CD14-positive monocyte (primary cell): Measurements from ENCODE around the gene MTMR12. TPM values are rescaled to one million over a fixed set of nuclear protein-coding genes. Genes with fewer than 3 reads are reported as not detected.
A peak's percentile ranks its signal among the peaks of the same experiment; 100 is the strongest.

Experiments
- DNase-seq, 3 donors: peaks; one replicate each; pipeline ENCODE4 v3.0.0-alpha.2; 2011 to 2022
- H2AFZ ChIP-seq: 2 replicates; pipeline ENCODE4 v1.6.0; 2012; ENCODE audit warnings: mild to moderate bottlenecking, low read depth, low read length, inconsistent platforms; ENCODE audit not compliant: insufficient read depth, poor library complexity, severe bottlenecking
- H3K27ac ChIP-seq, 2 donors: 1 replicate in 1 of 2; 2 replicates in 1 of 2; pipeline ENCODE4 v1.5.1; 2012 to 2013; ENCODE audit warnings: low read length in 2 of 2, control low read depth in 1 of 2, inconsistent platforms in 1 of 2, low read depth in 1 of 2, mild to moderate bottlenecking in 1 of 2
- H3K27me3 ChIP-seq, 2 donors: one replicate each; pipeline versions ENCODE4 v1.6.0 to v1.6.1; 2011 to 2013; ENCODE audit warnings: low read length in 2 of 2; ENCODE audit not compliant: control insufficient read depth in 2 of 2, insufficient read depth in 2 of 2
- H3K36me3 ChIP-seq, 2 donors: replicated peaks in 1 of 2; 1 replicate in 1 of 2; 2 replicates in 1 of 2; pipeline versions ENCODE4 v1.5.1 to v1.6.1; 2012 to 2013; ENCODE audit warnings: low read length in 2 of 2, control low read depth in 1 of 2, inconsistent platforms in 1 of 2, mild to moderate bottlenecking in 1 of 2; ENCODE audit not compliant: insufficient read depth in 2 of 2, control insufficient read depth in 1 of 2
- H3K4me1 ChIP-seq, 2 donors: 1 replicate in 1 of 2; 2 replicates in 1 of 2; pipeline versions ENCODE4 v1.5.1 to v1.6.1; 2012 to 2013; ENCODE audit warnings: low read length in 2 of 2, control low read depth in 1 of 2, inconsistent platforms in 1 of 2, mild to moderate bottlenecking in 1 of 2, moderate library complexity in 1 of 2; ENCODE audit not compliant: insufficient read depth in 2 of 2, control insufficient read depth in 1 of 2
- H3K4me2 ChIP-seq: replicated peaks from 2 replicates; pipeline ENCODE3; 2012; ENCODE audit warnings: low read length, moderate library complexity, mild to moderate bottlenecking; ENCODE audit not compliant: poor library complexity, severe bottlenecking; ENCODE audit errors: extremely low read depth
- H3K4me3 ChIP-seq, 3 experiments: fragments of 200-600 bp in 1 of 3; sonication (generic) in 1 of 3; replicated peaks in 1 of 3; 1 replicate in 2 of 3; 2 replicates in 1 of 3; pipeline ENCODE4 v1.5.1; 2011 to 2013; ENCODE audit warnings: low read length in 3 of 3, mild to moderate bottlenecking in 3 of 3, control low read depth in 2 of 3, low read depth in 2 of 3, inconsistent platforms in 1 of 3, moderate library complexity in 1 of 3
- H3K79me2 ChIP-seq: 2 replicates; pipeline ENCODE4 v1.6.0; 2012; ENCODE audit warnings: mild to moderate bottlenecking, control low read depth, inconsistent platforms, low read length, moderate library complexity; ENCODE audit not compliant: insufficient read depth
- H3K9ac ChIP-seq: 2 replicates; pipeline ENCODE4 v1.6.0; 2017; ENCODE audit warnings: low read length, mild to moderate bottlenecking; ENCODE audit not compliant: insufficient read depth, poor library complexity, severe bottlenecking
- H3K9me3 ChIP-seq, 2 donors: replicated peaks in 1 of 2; 1 replicate in 1 of 2; 2 replicates in 1 of 2; pipeline versions ENCODE4 v1.5.1 to v1.6.1; 2012 to 2013; ENCODE audit warnings: low read length in 2 of 2, control low read depth in 1 of 2; ENCODE audit not compliant: control insufficient read depth in 1 of 2, insufficient read depth in 1 of 2
- H4K20me1 ChIP-seq: 2 replicates; pipeline ENCODE4 v1.6.0; 2012; ENCODE audit warnings: mild to moderate bottlenecking, low read length, control low read depth, moderate library complexity; ENCODE audit not compliant: insufficient read depth
- H3K27ac Mint-ChIP-seq, 7 donors: one replicate each; pipeline ENCODE4 v1.8.0; 2020; ENCODE audit warnings: mild to moderate bottlenecking in 7 of 7, mixed read lengths in 7 of 7, moderate library complexity in 6 of 7, inconsistent platforms in 2 of 7
- H3K27me3 Mint-ChIP-seq, 3 donors: one replicate each; pipeline ENCODE4 v1.8.0; 2021 to 2022; ENCODE audit warnings: low read depth in 3 of 3, mild to moderate bottlenecking in 3 of 3, mixed read lengths in 3 of 3, moderate library complexity in 3 of 3, inconsistent platforms in 1 of 3
- H3K36me3 Mint-ChIP-seq, 2 donors: one replicate each; pipeline ENCODE4 v1.8.0; 2020; ENCODE audit warnings: mixed read lengths in 2 of 2, inconsistent platforms in 1 of 2, mild to moderate bottlenecking in 1 of 2
- H3K4me1 Mint-ChIP-seq: one replicate; pipeline ENCODE4 v1.8.0; 2020; ENCODE audit warnings: mild to moderate bottlenecking, mixed read lengths
- H3K4me3 Mint-ChIP-seq, 2 donors: one replicate each; pipeline ENCODE4 v1.8.0; 2020; ENCODE audit warnings: mild to moderate bottlenecking in 2 of 2, mixed read lengths in 2 of 2, moderate library complexity in 1 of 2
- H3K9me3 Mint-ChIP-seq, 7 donors: one replicate each; pipeline ENCODE4 v1.8.0; 2020 to 2022; ENCODE audit warnings: mixed read lengths in 7 of 7, mild to moderate bottlenecking in 6 of 7, moderate library complexity in 6 of 7, inconsistent platforms in 2 of 7
- CTCF ChIP-seq: fragments of 200-600 bp; IDR thresholded peaks from one replicate; pipeline ENCODE4 v1.8.0; 2022; ENCODE audit warnings: antibody characterized with exemption, mild to moderate bottlenecking
- WGBS: methylation state at CpG from one replicate; pipeline ENCODE4 v1.1.5; 2013; ENCODE audit warnings: missing lambda C conversion rate; ENCODE audit not compliant: insufficient coverage; 5-methylcytosine and 5-hydroxymethylcytosine counted together
- intact Hi-C, 2 donors: fragments of 100-400 bp; cut with micrococcal nuclease; formaldehyde crosslinking; loops; one replicate each; pipeline versions ENCODE4 v1.15.0 to v1.15.1; 2023
- polyA plus RNA-seq, 3 donors: library from polyadenylated mRNA; depleted of rRNA in 1 of 3; unstranded in 2 of 3; stranded (reverse) in 1 of 3; fragments of 300-500 nt in 2 of 3; fragments of >200 nt in 1 of 3; fragmentation: Illumina TruSeq in 2 of 3; gene quantifications; 1 replicate in 2 of 3; 2 replicates in 1 of 3; pipeline ENCODE4 v1.2.3, GENCODE V29; 2012 to 2021

The MTMR12 gene
- polyA plus RNA-seq, 3 donors, result 10.3 to 19.0 (median 17.3) TPM

GRCh38 chr5:32280656-32281081 lies 32.1 kb downstream of the MTMR12 start:
- intact Hi-C loops, result no loop called here
- H3K4me1 Mint-ChIP-seq, result peaks cover 18% of the 10 kb centered on the region
- H3K27ac Mint-ChIP-seq, result peak overlapping the region in 2 of 7 donors; percentile 6 to 54
- Histone ChIP-seq H3K36me3 (peaks cover 0 to 17% of the 10 kb centered on the region in 2 donors), H3K27me3 (no peaks in the 10 kb centered on the region), H3K9me3 (no peaks in the 10 kb centered on the region), H3K4me1 (peaks cover 13 to 14% of the 10 kb centered on the region in 2 donors), H3K4me3 (no peak overlapping the region), H2AFZ (no peak overlapping the region), H3K79me2 (peaks cover 17% of the 10 kb centered on the region), H3K9ac (no peak overlapping the region), H3K4me2 (no peak overlapping the region), H3K27ac (no peak overlapping the region), H4K20me1 (peaks cover 19% of the 10 kb centered on the region)
- DNase-seq, result no peak
- no peaks in the 10 kb centered on the region for H3K9me3 Mint-ChIP-seq
- TF ChIP-seq CTCF, result no peak
- peaks cover 13 to 31% of the 10 kb centered on the region in 2 donors for H3K36me3 Mint-ChIP-seq
- WGBS, result 91% methylated on average over 1 of the region's 5 CpGs
- no peaks in the 10 kb centered on the region for H3K27me3 Mint-ChIP-seq
- no peak overlapping the region for H3K4me3 Mint-ChIP-seq

GRCh38 chr5:32279786-32280185 lies 33.0 kb downstream of the MTMR12 start:
- Histone ChIP-seq H3K27ac (no peak overlapping the region), H3K9ac (no peak overlapping the region), H3K27me3 (no peaks in the 10 kb centered on the region), H4K20me1 (peaks cover 16% of the 10 kb centered on the region), H3K36me3 (peaks cover 0 to 24% of the 10 kb centered on the region in 2 donors), H3K79me2 (peaks cover 14% of the 10 kb centered on the region), H3K4me1 (peaks cover 13 to 14% of the 10 kb centered on the region in 2 donors), H3K4me3 (no peak overlapping the region), H3K9me3 (no peaks in the 10 kb centered on the region), H2AFZ (no peak overlapping the region), H3K4me2 (no peak overlapping the region)
- no peak for DNase-seq
- H3K27me3 Mint-ChIP-seq, result no peaks in the 10 kb centered on the region
- no peak overlapping the region for H3K4me3 Mint-ChIP-seq
- H3K36me3 Mint-ChIP-seq, result peaks cover 17 to 38% of the 10 kb centered on the region in 2 donors
- intact Hi-C loops, result no loop called here
- TF ChIP-seq CTCF, result no peak
- no CpG with 5 or more reads among the region's 3 CpGs for WGBS
- H3K27ac Mint-ChIP-seq, result peak overlapping the region in 1 of 7 donors; percentile 32
- H3K4me1 Mint-ChIP-seq, result peaks cover 18% of the 10 kb centered on the region
- H3K9me3 Mint-ChIP-seq, result no peaks in the 10 kb centered on the region
